A549 (cell line): Measurements from ENCODE around the gene ALOX15B. TPM values are rescaled to one million over a fixed set of nuclear protein-coding genes. Genes with fewer than 3 reads are reported as not detected.

Source experiments
- ATAC-seq, 2 experiments: fragments of 200-7000 bp in 1 of 2; fragments of >200 bp in 1 of 2; cut with Nextera tagmentation in 1 of 2; cut with Tn5 transposase in 1 of 2; 3 replicates each; pipeline versions ENCODE4 v1.8.0 to v1.9.1; 2018 to 2020; ENCODE audit warnings: mild to moderate bottlenecking in 1 of 2, moderate library complexity in 1 of 2
- CTCF ChIA-PET: fragments of 300-600 bp; sonication (Branson Sonifier 250); formaldehyde crosslinking; extraction: SDS; loops from one replicate; lab custom pipeline; 2021; ENCODE audit warnings: antibody characterized with exemption, inconsistent platforms; lab: Yijun Ruan, JAX
- POLR2A ChIA-PET: fragments of 350-600 bp; formaldehyde crosslinking; extraction: SDS; loops from one replicate; lab custom pipeline; 2021; ENCODE audit warnings: antibody characterized with exemption, inconsistent platforms; lab: Yijun Ruan, JAX
- DNase-seq, 2 experiments: peaks; one replicate each; pipeline versions ENCODE4 v3.0.0 to v3.0.0-alpha.2; 2011 to 2016; ENCODE audit warnings: low read depth in 1 of 2, low spot score in 1 of 2
- FAIRE-seq: peaks from 2 replicates; lab custom pipeline; 2011; peaks lifted over from hg19 to GRCh38; lab: Jason Lieb, UNC
- H3K27ac ChIP-seq, 2 experiments: fragments of >200 bp; sonication (Bioruptor Twin); formaldehyde crosslinking; 3 replicates each; pipeline ENCODE4 v1.5.1; 2016 to 2017
- H3K4me1 ChIP-seq: fragments of >200 bp; sonication (Bioruptor Twin); formaldehyde crosslinking; 3 replicates; pipeline ENCODE4 v1.6.1; 2016
- H3K4me2 ChIP-seq: fragments of >200 bp; sonication (Bioruptor Twin); formaldehyde crosslinking; 3 replicates; pipeline ENCODE4 v1.6.1; 2016
- H3K4me3 ChIP-seq: fragments of >200 bp; sonication (Bioruptor Twin); formaldehyde crosslinking; 3 replicates; pipeline ENCODE4 v1.5.1; 2016
- H3K9me3 ChIP-seq: fragments of >200 bp; sonication (Bioruptor Twin); formaldehyde crosslinking; 3 replicates; pipeline ENCODE4 v1.6.1; 2016
- BHLHE40 ChIP-seq: IDR thresholded peaks from 2 replicates; pipeline ENCODE4 v1.6.1; 2012; ENCODE audit warnings: low read depth, low read length, inconsistent platforms
- CEBPB ChIP-seq, 2 experiments: fragments of >200 bp in 1 of 2; sonication (Bioruptor Twin) in 1 of 2; formaldehyde crosslinking in 1 of 2; IDR thresholded peaks; 2 replicates each; pipeline ENCODE4 v1.6.1; 2012 to 2016
- CHD2 ChIP-seq: fragments of 150-350 bp; IDR thresholded peaks from 2 replicates; pipeline ENCODE4 v1.6.1; 2014; ENCODE audit warnings: low read length; ENCODE audit not compliant: partially characterized antibody
- EHF ChIP-seq: fragments of 250-450 bp; sonication (Bioruptor Pico); IDR thresholded peaks from 2 replicates; pipeline ENCODE4 v1.5.0; 2020; ENCODE audit warnings: mild to moderate bottlenecking
- EHMT2 ChIP-seq: fragments of 200-600 bp; sonication (generic); IDR thresholded peaks from 2 replicates; pipeline ENCODE4 v1.6.1; 2016; ENCODE audit warnings: antibody characterized with exemption, low read depth, mild to moderate bottlenecking, moderate library complexity
- EP300 ChIP-seq, 2 experiments: fragments of >200 bp; sonication (Bioruptor Twin); formaldehyde crosslinking; IDR thresholded peaks; 2 replicates in 1 of 2; 3 replicates in 1 of 2; pipeline ENCODE4 v1.6.1; 2016 to 2017
- FOSB ChIP-seq: fragments of 250-450 bp; sonication (Bioruptor Pico); IDR thresholded peaks from 2 replicates; pipeline ENCODE4 v1.5.0; 2020; ENCODE audit warnings: mild to moderate bottlenecking, moderate library complexity
- FOXS1 ChIP-seq: fragments of 250-450 bp; sonication (Bioruptor Pico); IDR thresholded peaks from 2 replicates; pipeline ENCODE4 v1.5.0; 2020; ENCODE audit warnings: mild to moderate bottlenecking, moderate library complexity
- HDAC2 ChIP-seq: fragments of 200-600 bp; sonication (generic); IDR thresholded peaks from 2 replicates; pipeline ENCODE4 v1.6.1; 2016
- HEYL ChIP-seq: fragments of 250-450 bp; sonication (Bioruptor Pico); IDR thresholded peaks from 2 replicates; pipeline ENCODE4 v1.8.0; 2021; ENCODE audit warnings: mild to moderate bottlenecking, moderate library complexity
- HOXB5 ChIP-seq: fragments of 250-450 bp; sonication (Bioruptor Pico); IDR thresholded peaks from 2 replicates; pipeline ENCODE4 v1.5.0; 2020; ENCODE audit warnings: mild to moderate bottlenecking, moderate library complexity
- JUNB ChIP-seq: fragments of >200 bp; sonication (Bioruptor Twin); formaldehyde crosslinking; IDR thresholded peaks from 2 replicates; pipeline ENCODE4 v1.6.1; 2016
- MAZ ChIP-seq: fragments of 150-350 bp; IDR thresholded peaks from 2 replicates; pipeline ENCODE4 v1.6.1; 2014; ENCODE audit warnings: antibody characterized with exemption, low read depth, low read length, borderline replicate concordance
- MYC ChIP-seq: IDR thresholded peaks from 2 replicates; pipeline ENCODE4 v1.6.1; 2012; ENCODE audit warnings: mild to moderate bottlenecking, inconsistent platforms, low read length, improper control_type of control experiment, borderline replicate concordance
- NR3C1 ChIP-seq: fragments of >200 bp; sonication (Bioruptor Twin); formaldehyde crosslinking; IDR thresholded peaks from 3 replicates; pipeline ENCODE4 v1.6.1; 2017
- PBX3 ChIP-seq: IDR thresholded peaks from 2 replicates; pipeline ENCODE4 v1.6.1; 2012
- PHF8 ChIP-seq: fragments of 200-600 bp; sonication (generic); IDR thresholded peaks from 2 replicates; pipeline ENCODE4 v1.6.1; 2016; ENCODE audit warnings: low read depth, mild to moderate bottlenecking, antibody characterized with exemption, moderate library complexity, borderline replicate concordance
- POLR2AphosphoS2 ChIP-seq: conservative IDR thresholded peaks from 2 replicates; pipeline ENCODE4 v1.6.1; 2012; ENCODE audit warnings: low read length, improper control_type of control experiment, inconsistent platforms
- RARB ChIP-seq: fragments of 250-450 bp; sonication (Bioruptor Pico); IDR thresholded peaks from 2 replicates; pipeline ENCODE4 v1.8.0; 2021; ENCODE audit warnings: mild to moderate bottlenecking, moderate library complexity
- RNF2 ChIP-seq: fragments of 200-600 bp; sonication (generic); IDR thresholded peaks from 2 replicates; pipeline ENCODE4 v1.6.1; 2016; ENCODE audit warnings: low read depth, mild to moderate bottlenecking, antibody characterized with exemption, moderate library complexity, borderline replicate concordance
- ZC3H11A ChIP-seq: fragments of 450-650 bp; IDR thresholded peaks from 2 replicates; pipeline ENCODE4 v1.6.1; 2014; ENCODE audit warnings: antibody characterized with exemption, mild to moderate bottlenecking
- ZFP36 ChIP-seq: fragments of 450-650 bp; IDR thresholded peaks from 2 replicates; pipeline ENCODE4 v1.6.1; 2014; ENCODE audit warnings: borderline replicate concordance; ENCODE audit not compliant: partially characterized antibody
- ZSCAN20 ChIP-seq: fragments of 250-450 bp; sonication (Bioruptor Pico); IDR thresholded peaks from 2 replicates; pipeline ENCODE4 v1.8.0; 2022; ENCODE audit warnings: mild to moderate bottlenecking, moderate library complexity
- WGBS: methylation state at CpG from one replicate; pipeline ENCODE4 v1.1.6; 2017; ENCODE audit errors: missing lambda C conversion rate; 5-methylcytosine and 5-hydroxymethylcytosine counted together
- polyA plus RNA-seq, 4 experiments: library from polyadenylated mRNA; depleted of rRNA in 3 of 4; stranded (reverse); fragments of >200 nt; fragmentation: RNase III in 1 of 4; extraction: RNeasy Plus Mini Kit Qiagen cat#74134 plus additional on column Dnase treatment in 1 of 4; gene quantifications; 2 replicates in 3 of 4; 3 replicates in 1 of 4; pipeline ENCODE4 v1.2.3, GENCODE V29; 2011 to 2017
- TF ChIP-seq, protein P1 (sequence below): fragments of 250-450 bp; sonication (Bioruptor Pico); IDR thresholded peaks from 2 replicates; pipeline ENCODE4 v1.5.0; 2020; ENCODE audit warnings: low read depth, mild to moderate bottlenecking, moderate library complexity
- TF ChIP-seq, protein P2 (sequence below): fragments of 150-350 bp; IDR thresholded peaks from 2 replicates; pipeline ENCODE4 v1.6.1; 2014; ENCODE audit warnings: low read depth, mild to moderate bottlenecking, low read length
- TF ChIP-seq, protein P3 (sequence below): fragments of 250-450 bp; sonication (Bioruptor Pico); IDR thresholded peaks from 2 replicates; pipeline ENCODE4 v1.5.0; 2021; ENCODE audit warnings: mild to moderate bottlenecking, moderate library complexity, borderline replicate concordance

Gene ALOX15B
- polyA plus RNA-seq, 2 of the 4 experiments (the other 2 are of a cell fraction), result not detected

GRCh38 chr17:8056232-8056975 is 17.5 kb downstream of the ALOX15B start:
- DNase-seq (no peak), ATAC-seq (no peak), FAIRE-seq (no peak)
- no peaks in the 10 kb centered on the region; the same call in 2 of the 3 replicates for H3K4me1 ChIP-seq
- no peak overlapping the region for H3K4me2 ChIP-seq
- TF ChIP-seq CHD2 (no peak), CEBPB (IDR thresholded peaks at IDR 0.05) (no peak), EHMT2 (no peak), JUNB (no peak), RNF2 (no peak), ZSCAN20 (CRISPR knock-in tag) (no peak), POLR2AphosphoS2 (no peak), RARB (no peak), ZFP36 (no peak), HOXB5 (CRISPR knock-in tag) (no peak), MAZ (no peak), HEYL (CRISPR knock-in tag) (no peak), PHF8 (no peak)
- TF ChIP-seq, protein P1, sequence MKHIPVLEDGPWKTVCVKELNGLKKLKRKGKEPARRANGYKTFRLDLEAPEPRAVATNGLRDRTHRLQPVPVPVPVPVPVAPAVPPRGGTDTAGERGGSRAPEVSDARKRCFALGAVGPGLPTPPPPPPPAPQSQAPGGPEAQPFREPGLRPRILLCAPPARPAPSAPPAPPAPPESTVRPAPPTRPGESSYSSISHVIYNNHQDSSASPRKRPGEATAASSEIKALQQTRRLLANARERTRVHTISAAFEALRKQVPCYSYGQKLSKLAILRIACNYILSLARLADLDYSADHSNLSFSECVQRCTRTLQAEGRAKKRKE, result no peak
- TF ChIP-seq, protein P2, sequence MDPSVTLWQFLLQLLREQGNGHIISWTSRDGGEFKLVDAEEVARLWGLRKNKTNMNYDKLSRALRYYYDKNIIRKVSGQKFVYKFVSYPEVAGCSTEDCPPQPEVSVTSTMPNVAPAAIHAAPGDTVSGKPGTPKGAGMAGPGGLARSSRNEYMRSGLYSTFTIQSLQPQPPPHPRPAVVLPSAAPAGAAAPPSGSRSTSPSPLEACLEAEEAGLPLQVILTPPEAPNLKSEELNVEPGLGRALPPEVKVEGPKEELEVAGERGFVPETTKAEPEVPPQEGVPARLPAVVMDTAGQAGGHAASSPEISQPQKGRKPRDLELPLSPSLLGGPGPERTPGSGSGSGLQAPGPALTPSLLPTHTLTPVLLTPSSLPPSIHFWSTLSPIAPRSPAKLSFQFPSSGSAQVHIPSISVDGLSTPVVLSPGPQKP, result no peak
- H3K9me3 ChIP-seq, result no peaks in the 10 kb centered on the region
- ChIA-PET CTCF (interaction anchor here (0.8 to 13.8 kb wide), 43 partner anchors 10 to 339 kb away, joined by 3 to 682 read pairs (median 8); partner anchors contain the start of genes ALOX12B, ALOX15B, ALOXE3 and CNTROB), POLR2A (interaction anchor here (1.2 kb wide), 1 partner anchor 144 kb away, joined by 3 read pairs; no protein-coding TSS in a partner anchor)
- 61% methylated on average over 14 of the region's 14 CpGs for WGBS
- H3K4me3 ChIP-seq, result no peak overlapping the region
- H3K27ac ChIP-seq, result no peak overlapping the region

- no peak for ATAC-seq
- Histone ChIP-seq H3K4me3 (no peak overlapping the region), H3K27ac (no peak overlapping the region), H3K9me3 (no peaks in the 10 kb centered on the region), H3K4me2 (peak overlapping the region; percentile 65), H3K4me1 (peaks cover under 1% of the 10 kb centered on the region; the same call in 2 of the 3 replicates)
- no peak for FAIRE-seq
- POLR2A ChIA-PET, result interaction anchor here (1.0 to 1.4 kb wide), 3 partner anchors 22 to 145 kb away, joined by 3 to 6 read pairs (median 3); no protein-coding TSS in a partner anchor
- WGBS, result 61% methylated on average over 17 of the region's 17 CpGs
- TF ChIP-seq, protein P2, result no peak
- TF ChIP-seq ZFP36, result no peak
- no peak for TF ChIP-seq MYC
- no peak for TF ChIP-seq ZC3H11A
- no peak for TF ChIP-seq BHLHE40
- TF ChIP-seq EP300 (IDR thresholded peaks at IDR 0.05), result no peak
- no peak for TF ChIP-seq HDAC2
- no peak for TF ChIP-seq PBX3
- TF ChIP-seq EHF (CRISPR knock-in tag), result no peak
- TF ChIP-seq, protein P3, sequence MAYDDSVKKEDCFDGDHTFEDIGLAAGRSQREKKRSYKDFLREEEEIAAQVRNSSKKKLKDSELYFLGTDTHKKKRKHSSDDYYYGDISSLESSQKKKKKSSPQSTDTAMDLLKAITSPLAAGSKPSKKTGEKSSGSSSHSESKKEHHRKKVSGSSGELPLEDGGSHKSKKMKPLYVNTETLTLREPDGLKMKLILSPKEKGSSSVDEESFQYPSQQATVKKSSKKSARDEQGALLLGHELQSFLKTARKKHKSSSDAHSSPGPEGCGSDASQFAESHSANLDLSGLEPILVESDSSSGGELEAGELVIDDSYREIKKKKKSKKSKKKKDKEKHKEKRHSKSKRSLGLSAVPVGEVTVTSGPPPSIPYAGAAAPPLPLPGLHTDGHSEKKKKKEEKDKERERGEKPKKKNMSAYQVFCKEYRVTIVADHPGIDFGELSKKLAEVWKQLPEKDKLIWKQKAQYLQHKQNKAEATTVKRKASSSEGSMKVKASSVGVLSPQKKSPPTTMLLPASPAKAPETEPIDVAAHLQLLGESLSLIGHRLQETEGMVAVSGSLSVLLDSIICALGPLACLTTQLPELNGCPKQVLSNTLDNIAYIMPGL (CRISPR knock-in tag), result no peak
- no peak for TF ChIP-seq FOXS1 (CRISPR knock-in tag)
- TF ChIP-seq EHMT2, result no peak
- no peak for TF ChIP-seq FOSB
- TF ChIP-seq NR3C1, result no peak
- CTCF ChIA-PET, result interaction anchor here (0.6 to 13.8 kb wide), 71 partner anchors 9 to 1012 kb away, joined by 3 to 682 read pairs (median 5); partner anchors contain the start of genes ALOX12B, ALOX15B, ALOXE3 and CNTROB
- no peak for DNase-seq
These were observed 18.2 kb downstream of the ALOX15B start for GRCh38 chr17:8056976-8057625.
